ENCODE data around the gene MRPS30.
A peak's percentile ranks its signal among the peaks of the same experiment; 100 is the strongest.

Gene MRPS30

DNA sequence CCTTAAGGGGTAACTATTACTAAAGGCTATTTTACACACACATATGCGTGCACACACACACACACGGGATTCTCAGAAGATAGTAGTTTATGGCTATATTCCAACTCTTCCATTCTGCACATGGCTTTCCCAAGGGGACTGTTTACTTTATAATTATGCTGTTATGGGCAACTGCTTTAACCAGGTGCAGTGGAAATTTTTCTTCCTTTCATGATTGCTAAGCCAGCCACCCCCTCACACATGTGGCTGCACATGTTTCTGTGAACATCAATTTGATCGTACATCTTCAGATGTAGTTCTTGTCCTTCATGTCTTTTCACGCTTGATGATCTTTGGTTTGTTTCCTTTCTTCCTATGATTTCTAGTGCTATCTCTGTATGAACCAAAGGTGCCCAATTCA is 37.0 kb downstream of the MRPS30 start:
- DNase-seq (ENCODE audit: low spot score): no peak
- TF ChIP-seq, protein P1, sequence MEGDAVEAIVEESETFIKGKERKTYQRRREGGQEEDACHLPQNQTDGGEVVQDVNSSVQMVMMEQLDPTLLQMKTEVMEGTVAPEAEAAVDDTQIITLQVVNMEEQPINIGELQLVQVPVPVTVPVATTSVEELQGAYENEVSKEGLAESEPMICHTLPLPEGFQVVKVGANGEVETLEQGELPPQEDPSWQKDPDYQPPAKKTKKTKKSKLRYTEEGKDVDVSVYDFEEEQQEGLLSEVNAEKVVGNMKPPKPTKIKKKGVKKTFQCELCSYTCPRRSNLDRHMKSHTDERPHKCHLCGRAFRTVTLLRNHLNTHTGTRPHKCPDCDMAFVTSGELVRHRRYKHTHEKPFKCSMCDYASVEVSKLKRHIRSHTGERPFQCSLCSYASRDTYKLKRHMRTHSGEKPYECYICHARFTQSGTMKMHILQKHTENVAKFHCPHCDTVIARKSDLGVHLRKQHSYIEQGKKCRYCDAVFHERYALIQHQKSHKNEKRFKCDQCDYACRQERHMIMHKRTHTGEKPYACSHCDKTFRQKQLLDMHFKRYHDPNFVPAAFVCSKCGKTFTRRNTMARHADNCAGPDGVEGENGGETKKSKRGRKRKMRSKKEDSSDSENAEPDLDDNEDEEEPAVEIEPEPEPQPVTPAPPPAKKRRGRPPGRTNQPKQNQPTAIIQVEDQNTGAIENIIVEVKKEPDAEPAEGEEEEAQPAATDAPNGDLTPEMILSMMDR (IDR thresholded peaks at IDR 0.05; ENCODE audit: extremely low read depth, missing control alignments): no peak

DNA sequence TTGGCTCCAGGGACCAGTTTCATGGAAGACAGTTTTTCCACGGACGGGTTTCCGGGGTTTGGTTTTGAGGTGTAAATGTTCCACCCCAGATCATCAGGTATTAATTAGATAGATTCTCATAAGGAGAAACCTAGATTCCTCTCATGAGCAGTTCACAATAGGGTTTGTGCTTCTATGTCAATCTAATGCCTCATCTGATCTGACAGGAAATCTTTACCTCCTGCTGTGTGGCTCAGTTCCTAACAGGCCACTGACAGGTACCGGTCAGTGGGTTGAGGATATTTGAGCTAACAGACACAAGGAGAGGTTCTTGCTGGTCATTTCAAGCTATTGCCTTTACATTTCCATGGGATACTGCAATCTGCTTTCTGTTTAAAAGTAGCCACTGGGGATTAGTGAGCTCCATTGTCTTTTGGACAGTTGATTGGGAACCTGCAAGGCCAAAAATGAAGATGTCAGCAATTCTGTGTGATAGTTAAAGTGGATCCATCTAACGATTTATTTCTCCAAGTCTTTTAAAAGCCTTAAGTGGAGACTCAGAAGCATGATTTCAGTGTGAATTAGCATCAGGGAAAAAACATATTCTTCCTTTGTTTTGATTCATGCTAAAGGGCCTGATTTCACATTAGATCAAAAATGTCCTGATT is 38.6 kb downstream of the MRPS30 start:
- TF ChIP-seq, protein P1 (IDR thresholded peaks at IDR 0.05; ENCODE audit: extremely low read depth, missing control alignments): no peak
- DNase-seq (ENCODE audit: low spot score): no peak

DNA sequence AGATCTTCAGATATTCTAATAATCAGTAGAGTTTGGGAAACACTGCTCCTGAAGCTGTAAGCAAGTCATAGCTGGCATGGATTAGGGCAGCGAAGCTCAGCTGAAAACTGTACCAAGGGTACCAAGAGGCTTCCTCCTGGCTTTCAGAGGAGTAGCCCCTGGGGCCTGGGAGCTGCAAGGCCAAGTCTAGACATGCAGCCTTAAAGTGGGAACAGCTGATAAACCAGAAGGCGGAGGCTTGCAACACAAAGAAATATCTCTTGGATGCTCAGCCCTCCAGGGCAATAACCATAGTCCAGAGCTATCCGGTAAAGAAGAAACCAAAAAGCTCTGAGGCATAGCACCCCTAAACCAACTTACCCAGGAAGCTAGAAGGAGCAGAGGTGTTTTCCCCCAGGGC is 51.5 kb downstream of the MRPS30 start:
- TF ChIP-seq, protein P1 (IDR thresholded peaks at IDR 0.05; ENCODE audit: extremely low read depth, missing control alignments): no peak
- DNase-seq (ENCODE audit: low spot score): no peak

DNA sequence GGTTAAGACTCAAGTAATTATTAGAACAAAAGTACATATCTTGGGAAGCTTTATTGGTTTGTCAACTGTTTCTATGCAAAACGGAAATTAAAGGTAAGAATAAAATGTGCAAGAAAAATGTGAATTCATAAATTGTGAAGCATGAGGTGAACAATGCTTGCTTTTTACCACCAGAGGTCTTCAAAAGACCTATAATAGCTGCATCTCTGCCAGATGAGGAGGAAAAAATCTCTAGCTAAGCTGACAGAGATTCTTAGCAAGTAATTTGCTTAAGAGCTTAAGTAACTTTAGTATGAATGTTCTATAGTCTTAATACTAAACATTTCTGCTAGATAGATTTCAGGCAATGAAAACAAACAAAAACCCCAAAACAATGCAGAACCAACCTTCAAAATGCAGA is 54.1 kb downstream of the MRPS30 start:
- TF ChIP-seq, protein P1 (IDR thresholded peaks at IDR 0.05; ENCODE audit: extremely low read depth, missing control alignments): no peak
- DNase-seq (ENCODE audit: low spot score): peak; percentile 25
